Kidney (tissue), 14 donors: Measurements from ENCODE around the gene RAC3. TPM values are rescaled to one million over a fixed set of nuclear protein-coding genes. Genes with fewer than 3 reads are reported as not detected.

Source experiments
- DNase-seq, 5 donors: peaks; one replicate each; pipeline ENCODE4 v3.0.0-alpha.2; 2013 to 2020
- FAIRE-seq: peaks from 2 replicates; lab custom pipeline; 2012; peaks lifted over from hg19 to GRCh38; lab: Jason Lieb, UNC
- H3K27ac ChIP-seq, 2 donors: one replicate each; pipeline ENCODE4 v1.7.0; 2013; ENCODE audit warnings: low read depth in 2 of 2, low read length in 2 of 2, inconsistent platforms in 1 of 2
- H3K27me3 ChIP-seq: one replicate; pipeline ENCODE4 v1.7.1; 2013; ENCODE audit warnings: low read length, inconsistent platforms; ENCODE audit not compliant: control insufficient read depth, insufficient read depth
- H3K36me3 ChIP-seq, 3 donors: one replicate each; pipeline versions ENCODE4 v1.7.0 to v1.7.1; 2013; ENCODE audit warnings: low read length in 3 of 3, control low read depth in 1 of 3, inconsistent platforms in 1 of 3; ENCODE audit not compliant: insufficient read depth in 3 of 3, control insufficient read depth in 2 of 3
- H3K4me1 ChIP-seq, 3 donors: one replicate each; pipeline versions ENCODE4 v1.7.0 to v1.7.1; 2013; ENCODE audit warnings: low read length in 3 of 3, inconsistent platforms in 1 of 3, low read depth in 1 of 3; ENCODE audit not compliant: control insufficient read depth in 2 of 3, insufficient read depth in 2 of 3
- H3K4me3 ChIP-seq, 3 donors: one replicate each; pipeline versions ENCODE4 v1.7.0 to v1.8.1; 2013; ENCODE audit warnings: low read length in 3 of 3, control low read depth in 1 of 3, inconsistent platforms in 1 of 3
- H3K9ac ChIP-seq, 3 donors: one replicate each; pipeline versions ENCODE4 v1.7.0 to v1.7.1; 2013; ENCODE audit warnings: low read length in 3 of 3, control low read depth in 1 of 3, inconsistent platforms in 1 of 3
- H3K9me3 ChIP-seq, 3 donors: one replicate each; pipeline versions ENCODE4 v1.7.0 to v1.7.1; 2013; ENCODE audit warnings: low read length in 3 of 3, control low read depth in 1 of 3, inconsistent platforms in 1 of 3; ENCODE audit not compliant: control insufficient read depth in 2 of 3, insufficient read depth in 1 of 3
- CTCF ChIP-seq: IDR thresholded peaks from 3 replicates; pipeline ENCODE4 v1.5.1; 2012; ENCODE audit warnings: mild to moderate bottlenecking, moderate library complexity, borderline replicate concordance; ENCODE audit not compliant: insufficient read depth; ENCODE audit errors: extremely low read depth
- intact Hi-C: fragments of 100-400 bp; cut with DNase I; formaldehyde crosslinking; loops from one replicate; pipeline ENCODE4 v1.11.1; 2022
- polyA plus RNA-seq: library from polyadenylated mRNA; stranded (reverse); fragments of 350-450 nt; fragmentation: Illumina TruSeq; extraction: RNeasy Lipid Tissue Mini Kit (QIAGEN cat#74804); gene quantifications from one replicate; pipeline ENCODE4 v1.2.3, GENCODE V29; 2014; ENCODE audit warnings: low read depth, low replicate concordance; ENCODE audit not compliant: insufficient read depth
- total RNA-seq: library from RNA; stranded (reverse); fragmentation: NEBNext Ultra II Directional; extraction: Animal tissue kit (Norgen Biotek cat#: 25700); gene quantifications from one replicate; pipeline ENCODE4 v1.2.1, GENCODE V29; 2021
- donor health status: control.
- donor health status: control.
- donor health status: control.
- donor health status: control.
- donor health status: control.
- donor health status: DM: yes; HTN: yes; CAD: no.
- donor health status: Normal renal cell carcinoma (clear cell type).

The RAC3 gene
- total and polyA plus RNA-seq, 2 donors from 2014 or later: 2.6 to 13.1 TPM

DNA sequence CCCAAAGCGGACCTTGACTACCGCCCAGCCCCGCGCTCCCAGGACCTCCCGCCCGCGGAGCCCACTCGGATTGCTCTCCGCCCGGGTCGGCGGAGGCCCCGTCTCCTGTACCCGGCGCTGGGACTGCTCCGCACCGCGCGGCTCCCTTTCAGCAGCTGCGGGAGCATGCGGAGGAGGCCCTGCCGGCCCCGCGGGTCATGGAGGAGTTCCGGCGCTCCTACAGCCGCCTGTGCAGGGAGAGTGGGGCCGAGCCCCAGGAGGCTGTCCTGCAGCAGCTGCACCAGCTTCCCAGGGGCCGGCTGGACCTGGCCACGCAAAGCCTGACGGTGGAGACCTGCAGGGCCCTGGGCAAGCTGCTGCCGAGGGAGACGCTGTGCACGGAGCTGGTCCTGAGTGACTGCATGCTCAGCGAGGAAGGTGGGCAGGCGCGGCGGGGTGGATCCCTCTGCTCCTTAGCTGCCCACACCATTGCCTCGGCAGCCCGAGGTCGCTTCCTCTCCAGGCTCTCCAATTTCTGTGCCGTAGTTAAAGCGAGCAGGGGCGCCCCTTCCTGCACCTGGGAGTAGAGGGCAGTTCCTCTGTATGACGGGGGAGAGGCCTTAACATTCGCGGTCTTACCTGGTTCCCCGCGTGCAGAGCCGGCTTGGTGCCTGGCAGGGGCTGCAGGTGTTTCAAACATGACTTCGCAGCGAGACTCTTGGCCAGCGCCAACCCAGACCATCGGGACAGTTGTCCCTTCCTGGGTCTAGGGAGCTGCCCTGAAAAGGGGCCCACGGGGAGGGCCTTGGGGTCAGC, 7.8 kb upstream of the RAC3 start:
- Histone ChIP-seq H3K27me3 (no peaks in the 10 kb centered on the region), H3K4me1 (peaks cover 0 to 24% (median 6%) of the 10 kb centered on the region in 3 donors), H3K36me3 (no peaks in the 10 kb centered on the region), H3K9me3 (no peaks in the 10 kb centered on the region), H3K9ac (peak overlapping the region in 1 of 3 donors; percentile 34), H3K27ac (no peak overlapping the region), H3K4me3 (peak overlapping the region; percentile 36 to 63 (median 52))
- no peak for TF ChIP-seq CTCF
- FAIRE-seq (no peak), DNase-seq (peak in 2 of 5 donors; percentile 37 to 82)
- intact Hi-C loops: no loop called here

DNA sequence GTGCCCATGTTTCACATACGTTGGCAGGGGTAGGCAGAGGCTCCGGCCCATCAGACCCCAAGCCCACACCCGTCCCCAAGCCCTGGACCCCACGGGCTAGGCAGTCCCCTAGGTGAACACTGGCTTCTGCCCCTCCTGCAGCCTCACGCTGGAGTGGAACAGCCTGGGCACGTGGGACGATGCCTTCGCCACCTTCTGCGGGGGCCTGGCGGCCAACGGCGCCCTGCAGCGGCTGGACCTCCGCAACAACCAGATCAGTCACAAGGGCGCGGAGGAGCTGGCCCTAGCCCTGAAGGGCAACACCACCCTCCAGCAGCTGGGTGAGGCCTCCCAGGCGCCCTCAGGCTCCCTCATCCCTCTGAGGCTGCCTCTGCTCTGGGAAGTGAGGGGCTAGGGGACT, 6.6 kb upstream of the RAC3 start:
- TF ChIP-seq CTCF: no peak
- no peaks in the 10 kb centered on the region for H3K27me3 ChIP-seq
- no peak overlapping the region for H3K4me3 ChIP-seq
- H3K9me3 ChIP-seq: no peaks in the 10 kb centered on the region
- no peak for FAIRE-seq
- no peak overlapping the region for H3K27ac ChIP-seq
- peaks cover 0 to 24% (median 6%) of the 10 kb centered on the region in 3 donors for H3K4me1 ChIP-seq
- no peaks in the 10 kb centered on the region for H3K36me3 ChIP-seq
- H3K9ac ChIP-seq: no peak overlapping the region
- intact Hi-C loops: no loop called here
- DNase-seq: no peak

DNA sequence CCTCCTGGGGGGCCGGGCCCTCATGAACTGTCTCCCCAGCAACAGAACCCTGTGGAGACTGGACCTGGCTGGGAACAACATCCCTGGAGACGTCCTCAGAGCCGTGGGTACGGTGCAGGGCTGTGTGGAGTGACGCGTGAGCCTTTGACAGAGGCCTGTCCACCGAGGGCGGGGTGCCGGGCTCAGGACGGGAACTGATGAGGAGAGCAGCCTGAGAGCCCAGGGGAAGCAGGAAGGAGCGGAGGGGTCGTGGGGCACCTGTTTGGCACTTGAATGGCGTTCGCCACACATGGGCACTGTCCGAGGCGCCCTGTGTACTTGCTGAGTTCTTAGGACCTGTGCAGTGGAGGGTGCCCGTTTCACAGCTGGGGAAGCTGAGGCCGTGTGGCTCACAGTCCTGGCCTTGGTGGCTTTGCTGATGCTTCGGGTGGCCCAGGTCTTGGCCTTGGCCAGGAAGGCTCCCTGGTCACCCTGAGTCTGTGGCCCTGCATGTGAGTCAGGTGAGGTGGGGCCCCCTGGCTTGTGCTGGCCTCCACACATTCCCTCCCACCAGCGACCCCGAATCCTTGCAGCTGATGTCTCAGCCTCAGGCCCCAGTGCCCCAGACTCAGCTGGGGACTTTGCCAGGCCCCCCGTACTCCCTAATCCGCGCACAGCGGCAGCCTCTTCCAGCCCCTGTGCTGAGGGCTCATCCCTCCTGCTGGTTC, 5.9 kb upstream of the RAC3 start:
- Histone ChIP-seq H3K27ac (no peak overlapping the region), H3K9me3 (no peaks in the 10 kb centered on the region), H3K9ac (no peak overlapping the region), H3K4me3 (no peak overlapping the region), H3K36me3 (no peaks in the 10 kb centered on the region), H3K27me3 (no peaks in the 10 kb centered on the region), H3K4me1 (peaks cover 0 to 30% (median 6%) of the 10 kb centered on the region in 3 donors)
- intact Hi-C loops: no loop called here
- TF ChIP-seq CTCF: no peak
- FAIRE-seq: no peak
- no peak for DNase-seq
